Measurements from ENCODE around the gene MTHFSD. TPM values are rescaled to one million over a fixed set of nuclear protein-coding genes. Genes with fewer than 3 reads are reported as not detected.

The MTHFSD gene
- total and polyA plus RNA-seq, 10 donors: 9.1 to 32.1 (median 18.0) TPM

GRCh38 chr16:86500708-86501510 is 54.1 kb downstream of the MTHFSD start:
- Histone ChIP-seq H3K4me1 (peaks cover 2 to 43% (median 11%) of the 10 kb centered on the region in 6 donors), H3K36me3 (no peaks in the 10 kb centered on the region), H3K9me3 (no peaks in the 10 kb centered on the region), H3K27ac (no peak overlapping the region), H3K27me3 (replicated peaks in 1 of 7) (peaks cover 11 to 100% (median 99%) of the 10 kb centered on the region in 7 donors), H3K4me3 (no peak overlapping the region)
- intact Hi-C loops (cut with DNase I; ENCODE audit: low total_unique reads): no loop called here
- DNase-seq: no peak
- TF ChIP-seq, protein P1, sequence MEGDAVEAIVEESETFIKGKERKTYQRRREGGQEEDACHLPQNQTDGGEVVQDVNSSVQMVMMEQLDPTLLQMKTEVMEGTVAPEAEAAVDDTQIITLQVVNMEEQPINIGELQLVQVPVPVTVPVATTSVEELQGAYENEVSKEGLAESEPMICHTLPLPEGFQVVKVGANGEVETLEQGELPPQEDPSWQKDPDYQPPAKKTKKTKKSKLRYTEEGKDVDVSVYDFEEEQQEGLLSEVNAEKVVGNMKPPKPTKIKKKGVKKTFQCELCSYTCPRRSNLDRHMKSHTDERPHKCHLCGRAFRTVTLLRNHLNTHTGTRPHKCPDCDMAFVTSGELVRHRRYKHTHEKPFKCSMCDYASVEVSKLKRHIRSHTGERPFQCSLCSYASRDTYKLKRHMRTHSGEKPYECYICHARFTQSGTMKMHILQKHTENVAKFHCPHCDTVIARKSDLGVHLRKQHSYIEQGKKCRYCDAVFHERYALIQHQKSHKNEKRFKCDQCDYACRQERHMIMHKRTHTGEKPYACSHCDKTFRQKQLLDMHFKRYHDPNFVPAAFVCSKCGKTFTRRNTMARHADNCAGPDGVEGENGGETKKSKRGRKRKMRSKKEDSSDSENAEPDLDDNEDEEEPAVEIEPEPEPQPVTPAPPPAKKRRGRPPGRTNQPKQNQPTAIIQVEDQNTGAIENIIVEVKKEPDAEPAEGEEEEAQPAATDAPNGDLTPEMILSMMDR (IDR thresholded peaks at IDR 0.05 in 8 of 11, conservative IDR thresholded peaks at IDR 0.05 in 3 of 11): no peak
- TF ChIP-seq POLR2A (IDR thresholded peaks at IDR 0.05): no peak
- TF ChIP-seq POLR2AphosphoS5 (IDR thresholded peaks at IDR 0.05): no peak
- 19 to 25% (median 21%) methylated on average over 11 to 13 of the region's 13 CpGs for WGBS, 5 donors

GRCh38 chr16:86499889-86500707 is 54.9 kb downstream of the MTHFSD start:
- TF ChIP-seq, protein P1 (IDR thresholded peaks at IDR 0.05 in 8 of 11, conservative IDR thresholded peaks at IDR 0.05 in 3 of 11): no peak
- TF ChIP-seq POLR2A (IDR thresholded peaks at IDR 0.05): no peak
- TF ChIP-seq POLR2AphosphoS5 (IDR thresholded peaks at IDR 0.05): no peak
- Histone ChIP-seq H3K27ac (no peak overlapping the region), H3K27me3 (replicated peaks in 1 of 7) (peaks cover 11 to 100% (median 99%) of the 10 kb centered on the region in 7 donors), H3K9me3 (no peaks in the 10 kb centered on the region), H3K36me3 (no peaks in the 10 kb centered on the region), H3K4me3 (no peak overlapping the region), H3K4me1 (peaks cover 0 to 35% (median 5%) of the 10 kb centered on the region in 6 donors)
- WGBS, 5 donors: 14 to 30% (median 24%) methylated on average over 15 to 16 of the region's 16 CpGs
- intact Hi-C loops (cut with DNase I; ENCODE audit: low total_unique reads): no loop called here
- no peak for DNase-seq

DNA sequence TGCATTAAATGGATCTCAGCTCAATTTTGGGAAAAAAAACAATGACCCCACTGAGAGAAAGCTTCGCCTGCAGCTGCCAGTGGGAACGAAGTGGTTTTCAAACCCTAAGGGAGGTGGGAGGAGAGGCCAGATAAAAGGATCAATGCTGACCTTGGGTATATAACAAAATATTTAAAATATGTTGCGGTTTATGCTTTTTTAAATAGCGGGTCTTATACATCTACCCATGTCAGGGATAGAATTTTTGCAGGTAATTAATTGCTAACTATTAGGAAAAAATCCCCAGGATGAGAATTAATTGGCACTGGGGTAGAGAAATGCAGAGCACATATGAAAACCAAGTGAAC is 55.6 kb downstream of the MTHFSD start:
- DNase-seq: no peak
- Histone ChIP-seq H3K4me1 (peaks cover 0 to 28% (median 2%) of the 10 kb centered on the region in 6 donors), H3K9me3 (no peaks in the 10 kb centered on the region), H3K4me3 (no peak overlapping the region), H3K27ac (no peak overlapping the region), H3K36me3 (no peaks in the 10 kb centered on the region), H3K27me3 (replicated peaks in 1 of 7) (peaks cover 11 to 100% (median 99%) of the 10 kb centered on the region in 7 donors)
- intact Hi-C loops (cut with DNase I; ENCODE audit: low total_unique reads): no loop called here
- WGBS, 5 donors: 24 to 38% (median 24%) methylated on average over 4 of the region's 4 CpGs
- TF ChIP-seq POLR2A (IDR thresholded peaks at IDR 0.05) (no peak), POLR2AphosphoS5 (IDR thresholded peaks at IDR 0.05) (no peak)
- TF ChIP-seq, protein P1 (IDR thresholded peaks at IDR 0.05 in 8 of 11, conservative IDR thresholded peaks at IDR 0.05 in 3 of 11): no peak

All from spleen (tissue), 11 donors.